Panc1 (cell line): ENCODE measurements around the gene ZFAND3. TPM values are rescaled to one million over a fixed set of nuclear protein-coding genes. Genes with fewer than 3 reads are reported as not detected.

ENCODE experiments used
- ATAC-seq: fragments of 200-7000 bp; cut with Tn5 transposase; 2 replicates; pipeline ENCODE4 v1.9.1; 2020; ENCODE audit warnings: mild to moderate bottlenecking, moderate library complexity
- BruUV-seq: library from RNA; stranded (reverse); fragments of 400-500 nt; replicated peaks from 2 replicates; lab custom pipeline; 2021; lab: Mats Ljungman, UMichigan
- CTCF ChIA-PET: fragments of 300-600 bp; sonication (Branson Sonifier 250); formaldehyde crosslinking; loops from one replicate; lab custom pipeline; 2022; ENCODE audit warnings: antibody characterized with exemption; lab: Charles Lee
- POLR2A ChIA-PET: fragments of 300-600 bp; sonication (Branson Sonifier 250); formaldehyde crosslinking; loops from one replicate; lab custom pipeline; 2022; ENCODE audit warnings: antibody characterized with exemption; lab: Charles Lee
- DNase-seq: peaks from one replicate; pipeline ENCODE4 v3.0.0-alpha.2; 2010; ENCODE audit warnings: low read depth, low spot score
- H3K27ac ChIP-seq: 2 replicates; pipeline ENCODE4 v1.5.1; 2011; ENCODE audit warnings: mild to moderate bottlenecking, low read length, inconsistent platforms
- H3K27me3 ChIP-seq: fragments of 200-500 bp; sonication (Bioruptor generic); 2 replicates; pipeline ENCODE4 v1.6.0; 2014; ENCODE audit warnings: low read length, inconsistent platforms; ENCODE audit not compliant: control insufficient read depth, insufficient read depth
- H3K36me3 ChIP-seq: fragments of 200-500 bp; sonication (Bioruptor generic); 2 replicates; pipeline ENCODE4 v1.5.1; 2014; ENCODE audit warnings: inconsistent platforms, mild to moderate bottlenecking, low read length, moderate library complexity; ENCODE audit not compliant: control insufficient read depth, insufficient read depth
- H3K4me1 ChIP-seq: 2 replicates; pipeline ENCODE4 v1.5.1; 2011; ENCODE audit warnings: inconsistent platforms, mild to moderate bottlenecking, low read length, moderate library complexity; ENCODE audit not compliant: control insufficient read depth, insufficient read depth
- H3K4me3 ChIP-seq, 2 experiments: 2 replicates each; pipeline ENCODE4 v1.5.1; 2011 to 2012; ENCODE audit warnings: low read depth in 2 of 2, low read length in 2 of 2, mild to moderate bottlenecking in 2 of 2, inconsistent platforms in 1 of 2, moderate library complexity in 1 of 2
- H3K9me3 ChIP-seq: fragments of 200-500 bp; sonication (Bioruptor generic); 2 replicates; pipeline ENCODE4 v1.5.1; 2014; ENCODE audit warnings: low read depth, mild to moderate bottlenecking, inconsistent platforms, low read length, moderate library complexity; ENCODE audit not compliant: control insufficient read depth, insufficient read depth
- SIN3A ChIP-seq: IDR thresholded peaks from 2 replicates; pipeline ENCODE4 v1.6.1; 2012; ENCODE audit warnings: low read depth, mild to moderate bottlenecking, low read length, moderate library complexity, borderline replicate concordance; ENCODE audit not compliant: insufficient read depth
- TCF7L2 ChIP-seq: IDR thresholded peaks from 2 replicates; pipeline ENCODE4 v1.6.1; 2011; ENCODE audit warnings: mild to moderate bottlenecking, low read depth, low read length, inconsistent platforms
- in situ Hi-C: cut with HindIII; loops from 2 replicates; pipeline ENCODE4 v1.10.0; 2016; ENCODE audit warnings: low sequenced_read_pairs, low pct_unique_long_range_greater_than_20kb
- intact Hi-C: fragments of 100-400 bp; cut with micrococcal nuclease; formaldehyde crosslinking; loops from one replicate; pipeline ENCODE4 v1.10.0; 2022; ENCODE audit not compliant: unreplicated experiment
- total RNA-seq: library from RNA; stranded (reverse); gene quantifications from one replicate; pipeline ENCODE4 v1.2.1, GENCODE V29; 2021; ENCODE audit not compliant: unreplicated experiment
- TF ChIP-seq, protein P1 (sequence below): fragments of 450-650 bp; IDR thresholded peaks from 2 replicates; pipeline ENCODE4 v1.5.1; 2017; ENCODE audit warnings: mild to moderate bottlenecking
- TF ChIP-seq, protein P2 (sequence below), 2 experiments: IDR thresholded peaks; 2 replicates each; pipeline ENCODE4 v1.6.1; 2011 to 2012; ENCODE audit warnings: low read depth in 2 of 2, control low read depth in 1 of 2, low read length in 1 of 2, mild to moderate bottlenecking in 1 of 2, moderate library complexity in 1 of 2; ENCODE audit not compliant: insufficient read depth in 1 of 2

Gene ZFAND3
- total RNA-seq, 1 experiment from 2014 or later, result 95.9 TPM

DNA sequence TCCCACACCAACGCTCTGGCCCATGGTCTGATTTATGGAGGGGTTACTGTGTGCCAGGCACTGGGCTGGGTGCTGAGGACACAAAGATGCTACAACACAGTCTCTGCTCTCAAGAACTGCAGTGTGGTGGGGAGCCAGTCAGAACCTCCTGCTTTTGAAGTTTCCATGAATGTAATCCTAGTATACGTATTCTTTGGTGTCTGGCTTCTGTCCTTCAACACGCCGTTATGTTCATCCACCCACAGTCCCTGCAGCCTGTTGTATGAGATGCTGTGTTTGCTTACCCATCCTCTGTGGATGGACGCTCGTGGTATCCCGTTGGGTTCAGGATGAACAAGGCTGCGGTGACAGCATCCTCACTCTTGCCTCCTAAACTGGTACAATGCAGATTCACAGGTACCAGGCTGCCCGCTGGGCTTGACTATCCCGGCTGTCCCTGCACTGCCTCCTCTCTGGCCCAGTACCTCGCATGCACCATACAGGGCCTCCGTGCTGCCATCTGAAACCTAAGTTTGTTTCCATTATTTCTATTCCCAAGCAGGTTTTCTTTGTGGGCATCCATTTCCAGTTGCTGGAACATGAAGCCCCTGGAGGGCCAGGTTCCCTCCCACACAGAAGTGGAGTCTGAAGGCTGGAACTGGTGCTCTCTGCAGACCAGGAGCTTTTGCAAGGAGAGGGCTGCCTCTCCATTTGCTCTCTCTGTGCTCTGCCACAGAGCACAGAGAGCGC is 364.5 kb downstream of the ZFAND3 start:
- BruUV-seq, result no TSS peak
- in situ Hi-C loops, result no loop called here

DNA sequence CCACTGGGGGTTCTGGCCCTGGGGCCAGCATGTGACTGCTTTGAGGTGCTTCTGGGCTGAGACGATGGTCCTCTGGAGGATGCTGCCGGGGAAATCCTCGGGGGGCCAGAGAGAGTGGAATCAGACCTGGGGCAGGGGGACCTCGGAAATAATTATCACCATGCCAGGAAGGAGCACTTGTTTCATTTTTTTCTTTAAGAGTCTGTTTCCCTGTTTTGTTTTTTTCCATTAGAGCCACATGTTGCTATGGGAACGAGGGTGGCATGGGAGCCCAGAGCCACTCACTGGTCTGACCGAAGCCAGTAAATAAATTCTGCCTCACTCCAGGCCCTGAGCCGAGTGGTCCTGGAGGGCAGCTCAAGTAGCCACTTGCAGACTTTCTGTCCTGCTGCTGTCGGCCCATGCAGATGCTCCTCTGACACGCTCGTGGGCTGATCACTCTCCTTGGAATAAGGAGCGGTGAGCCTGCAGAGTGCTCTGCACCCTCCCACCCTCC is 365.1 kb downstream of the ZFAND3 start:
- intact Hi-C loops, result loop anchor here (5.0 kb wide), 1 partner anchor 308 kb away; no protein-coding TSS in a partner anchor
- Histone ChIP-seq H3K4me3 (no peak overlapping the region), H3K9me3 (no peaks in the 10 kb centered on the region), H3K27ac (no peak overlapping the region), H3K36me3 (no peaks in the 10 kb centered on the region), H3K27me3 (no peaks in the 10 kb centered on the region), H3K4me1 (no peaks in the 10 kb centered on the region)
- DNase-seq (no peak), ATAC-seq (no peak)
- TF ChIP-seq, protein P1, sequence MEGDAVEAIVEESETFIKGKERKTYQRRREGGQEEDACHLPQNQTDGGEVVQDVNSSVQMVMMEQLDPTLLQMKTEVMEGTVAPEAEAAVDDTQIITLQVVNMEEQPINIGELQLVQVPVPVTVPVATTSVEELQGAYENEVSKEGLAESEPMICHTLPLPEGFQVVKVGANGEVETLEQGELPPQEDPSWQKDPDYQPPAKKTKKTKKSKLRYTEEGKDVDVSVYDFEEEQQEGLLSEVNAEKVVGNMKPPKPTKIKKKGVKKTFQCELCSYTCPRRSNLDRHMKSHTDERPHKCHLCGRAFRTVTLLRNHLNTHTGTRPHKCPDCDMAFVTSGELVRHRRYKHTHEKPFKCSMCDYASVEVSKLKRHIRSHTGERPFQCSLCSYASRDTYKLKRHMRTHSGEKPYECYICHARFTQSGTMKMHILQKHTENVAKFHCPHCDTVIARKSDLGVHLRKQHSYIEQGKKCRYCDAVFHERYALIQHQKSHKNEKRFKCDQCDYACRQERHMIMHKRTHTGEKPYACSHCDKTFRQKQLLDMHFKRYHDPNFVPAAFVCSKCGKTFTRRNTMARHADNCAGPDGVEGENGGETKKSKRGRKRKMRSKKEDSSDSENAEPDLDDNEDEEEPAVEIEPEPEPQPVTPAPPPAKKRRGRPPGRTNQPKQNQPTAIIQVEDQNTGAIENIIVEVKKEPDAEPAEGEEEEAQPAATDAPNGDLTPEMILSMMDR, result no peak
- TF ChIP-seq, protein P2, sequence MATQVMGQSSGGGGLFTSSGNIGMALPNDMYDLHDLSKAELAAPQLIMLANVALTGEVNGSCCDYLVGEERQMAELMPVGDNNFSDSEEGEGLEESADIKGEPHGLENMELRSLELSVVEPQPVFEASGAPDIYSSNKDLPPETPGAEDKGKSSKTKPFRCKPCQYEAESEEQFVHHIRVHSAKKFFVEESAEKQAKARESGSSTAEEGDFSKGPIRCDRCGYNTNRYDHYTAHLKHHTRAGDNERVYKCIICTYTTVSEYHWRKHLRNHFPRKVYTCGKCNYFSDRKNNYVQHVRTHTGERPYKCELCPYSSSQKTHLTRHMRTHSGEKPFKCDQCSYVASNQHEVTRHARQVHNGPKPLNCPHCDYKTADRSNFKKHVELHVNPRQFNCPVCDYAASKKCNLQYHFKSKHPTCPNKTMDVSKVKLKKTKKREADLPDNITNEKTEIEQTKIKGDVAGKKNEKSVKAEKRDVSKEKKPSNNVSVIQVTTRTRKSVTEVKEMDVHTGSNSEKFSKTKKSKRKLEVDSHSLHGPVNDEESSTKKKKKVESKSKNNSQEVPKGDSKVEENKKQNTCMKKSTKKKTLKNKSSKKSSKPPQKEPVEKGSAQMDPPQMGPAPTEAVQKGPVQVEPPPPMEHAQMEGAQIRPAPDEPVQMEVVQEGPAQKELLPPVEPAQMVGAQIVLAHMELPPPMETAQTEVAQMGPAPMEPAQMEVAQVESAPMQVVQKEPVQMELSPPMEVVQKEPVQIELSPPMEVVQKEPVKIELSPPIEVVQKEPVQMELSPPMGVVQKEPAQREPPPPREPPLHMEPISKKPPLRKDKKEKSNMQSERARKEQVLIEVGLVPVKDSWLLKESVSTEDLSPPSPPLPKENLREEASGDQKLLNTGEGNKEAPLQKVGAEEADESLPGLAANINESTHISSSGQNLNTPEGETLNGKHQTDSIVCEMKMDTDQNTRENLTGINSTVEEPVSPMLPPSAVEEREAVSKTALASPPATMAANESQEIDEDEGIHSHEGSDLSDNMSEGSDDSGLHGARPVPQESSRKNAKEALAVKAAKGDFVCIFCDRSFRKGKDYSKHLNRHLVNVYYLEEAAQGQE (IDR thresholded peaks at IDR 0.05; ENCODE audit: insufficient read depth in 1 of 2, low read depth in 2 of 2, low read length in 1 of 2), result no peak
- no peak for TF ChIP-seq TCF7L2
- ChIA-PET POLR2A (no interaction called here), CTCF (no interaction called here)
- BruUV-seq, result no TSS peak
- in situ Hi-C loops, result no loop called here

More for the DNA sequence above, 364.5 kb downstream of the ZFAND3 start:
- DNase-seq (no peak), ATAC-seq (no peak)
- Histone ChIP-seq H3K4me3 (no peak overlapping the region), H3K9me3 (no peaks in the 10 kb centered on the region), H3K27ac (no peak overlapping the region), H3K27me3 (no peaks in the 10 kb centered on the region), H3K36me3 (no peaks in the 10 kb centered on the region), H3K4me1 (no peaks in the 10 kb centered on the region)
- intact Hi-C loops, result loop anchor here (5.0 kb wide), 1 partner anchor 308 kb away; no protein-coding TSS in a partner anchor
- ChIA-PET POLR2A (no interaction called here), CTCF (no interaction called here)
- no peak for TF ChIP-seq SIN3A

GRCh38 chr6:38185244-38185643 is 365.7 kb downstream of the ZFAND3 start:
- in situ Hi-C loops, result no loop called here

More at GRCh38 chr6:38185244-38185643, 365.7 kb downstream of the ZFAND3 start:
- H3K9me3 ChIP-seq, result no peaks in the 10 kb centered on the region
- H3K36me3 ChIP-seq, result no peaks in the 10 kb centered on the region
- ATAC-seq (no peak), DNase-seq (no peak)
- TF ChIP-seq, protein P1, result no peak
- CTCF ChIA-PET, result no interaction called here
- H3K4me3 ChIP-seq, result no peak overlapping the region
- no peak overlapping the region for H3K27ac ChIP-seq
- intact Hi-C loops, result no loop called here
- POLR2A ChIA-PET, result no interaction called here
- H3K27me3 ChIP-seq, result no peaks in the 10 kb centered on the region
- H3K4me1 ChIP-seq, result no peaks in the 10 kb centered on the region
- BruUV-seq, result no TSS peak
